ENCODE measurements around the gene SPATA3.

SPATA3 gene

DNA sequence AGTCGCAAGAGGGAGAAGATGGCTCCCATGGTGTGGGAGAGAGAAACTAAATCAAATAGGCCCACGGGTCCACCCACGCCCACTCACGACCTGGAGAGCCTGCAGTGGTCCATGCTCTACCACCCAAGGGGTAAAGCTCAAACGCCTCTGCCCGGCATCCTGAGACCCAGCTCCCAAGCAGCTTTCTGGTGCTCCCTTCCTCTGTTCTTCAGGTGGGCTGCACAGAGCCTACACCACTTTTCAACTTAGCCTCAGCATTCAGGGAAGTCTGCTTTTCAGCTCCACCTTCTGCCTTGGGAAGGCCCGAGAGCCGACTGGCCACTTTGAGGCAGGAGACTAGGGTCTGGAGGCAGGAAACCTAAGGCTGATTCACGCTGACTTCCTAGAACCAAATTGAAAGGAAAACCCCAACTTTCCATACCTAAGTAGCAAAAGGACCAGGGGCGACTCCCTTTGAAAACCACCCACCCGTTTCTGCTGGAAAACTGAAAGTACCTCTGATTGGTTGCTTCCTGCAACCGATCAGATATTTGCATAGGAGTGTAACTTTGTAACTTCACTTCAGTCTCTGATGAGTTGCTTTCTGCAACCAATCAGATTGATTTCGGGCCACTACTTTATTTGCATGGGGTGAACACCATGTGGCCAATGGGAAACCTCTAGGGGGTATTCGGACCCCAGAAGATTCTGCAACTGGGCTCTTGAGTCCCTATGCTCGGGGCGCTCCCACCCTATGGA, 26.8 kb upstream of the SPATA3 start:
- Histone ChIP-seq H3K27me3 (ENCODE audit: insufficient read depth, low read length) (peaks cover 12% of the 10 kb centered on the region; the same call in 1 of the 2 replicates), H3K4me3 (ENCODE audit: low read depth, low read length) (peak overlapping the region; percentile 24; the same call in 1 of the 2 replicates), H2AFZ (ENCODE audit: low read length, unreplicated experiment) (peak overlapping the region; percentile 7), H3K4me1 (ENCODE audit: control insufficient read depth, insufficient read depth, low read length, unreplicated experiment) (peaks cover 2% of the 10 kb centered on the region), H3K36me3 (ENCODE audit: insufficient read depth, low read length) (no peaks in the 10 kb centered on the region), H3K79me2 (ENCODE audit: control insufficient read depth, insufficient read depth, low read length, unreplicated experiment) (no peaks in the 10 kb centered on the region), H3K27ac (ENCODE audit: low read depth, low read length) (no peak overlapping the region)

GRCh38 chr2:230969659-230970015, 26.3 kb upstream of the SPATA3 start:
- Histone ChIP-seq H3K4me3 (ENCODE audit: low read depth, low read length) (peak overlapping the region; percentile 24; the same call in 1 of the 2 replicates), H3K36me3 (ENCODE audit: insufficient read depth, low read length) (no peaks in the 10 kb centered on the region), H3K79me2 (ENCODE audit: control insufficient read depth, insufficient read depth, low read length, unreplicated experiment) (no peaks in the 10 kb centered on the region), H3K4me1 (ENCODE audit: control insufficient read depth, insufficient read depth, low read length, unreplicated experiment) (peaks cover 8% of the 10 kb centered on the region), H2AFZ (ENCODE audit: low read length, unreplicated experiment) (peak overlapping the region; percentile 7), H3K27me3 (ENCODE audit: insufficient read depth, low read length) (peaks cover 11% of the 10 kb centered on the region; the same call in 1 of the 2 replicates), H3K27ac (ENCODE audit: low read depth, low read length) (no peak overlapping the region)

- H3K4me1 ChIP-seq (ENCODE audit: control insufficient read depth, insufficient read depth, low read length, unreplicated experiment): peaks cover 8% of the 10 kb centered on the region
- no peaks in the 10 kb centered on the region for H3K79me2 ChIP-seq (ENCODE audit: control insufficient read depth, insufficient read depth, low read length, unreplicated experiment)
- no peak overlapping the region for H3K27ac ChIP-seq (ENCODE audit: low read depth, low read length)
- H3K36me3 ChIP-seq (ENCODE audit: insufficient read depth, low read length): no peaks in the 10 kb centered on the region
- no peak overlapping the region for H3K4me3 ChIP-seq (ENCODE audit: low read depth, low read length)
- H3K27me3 ChIP-seq (ENCODE audit: insufficient read depth, low read length): no peaks in the 10 kb centered on the region
- H2AFZ ChIP-seq (ENCODE audit: low read length, unreplicated experiment): no peak overlapping the region
Measured at GRCh38 chr2:230972046-230972445, 23.9 kb upstream of the SPATA3 start.

GRCh38 chr2:230974096-230974913, 21.6 kb upstream of the SPATA3 start:
- no peaks in the 10 kb centered on the region for H3K79me2 ChIP-seq (ENCODE audit: control insufficient read depth, insufficient read depth, low read length, unreplicated experiment)
- no peak overlapping the region for H2AFZ ChIP-seq (ENCODE audit: low read length, unreplicated experiment)
- H3K4me3 ChIP-seq (ENCODE audit: low read depth, low read length): no peak overlapping the region
- H3K27ac ChIP-seq (ENCODE audit: low read depth, low read length): no peak overlapping the region
- no peaks in the 10 kb centered on the region for H3K36me3 ChIP-seq (ENCODE audit: insufficient read depth, low read length)
- H3K27me3 ChIP-seq (ENCODE audit: insufficient read depth, low read length): peaks cover 13% of the 10 kb centered on the region; the same call in 1 of the 2 replicates
- H3K4me1 ChIP-seq (ENCODE audit: control insufficient read depth, insufficient read depth, low read length, unreplicated experiment): peaks cover 8% of the 10 kb centered on the region

DNA sequence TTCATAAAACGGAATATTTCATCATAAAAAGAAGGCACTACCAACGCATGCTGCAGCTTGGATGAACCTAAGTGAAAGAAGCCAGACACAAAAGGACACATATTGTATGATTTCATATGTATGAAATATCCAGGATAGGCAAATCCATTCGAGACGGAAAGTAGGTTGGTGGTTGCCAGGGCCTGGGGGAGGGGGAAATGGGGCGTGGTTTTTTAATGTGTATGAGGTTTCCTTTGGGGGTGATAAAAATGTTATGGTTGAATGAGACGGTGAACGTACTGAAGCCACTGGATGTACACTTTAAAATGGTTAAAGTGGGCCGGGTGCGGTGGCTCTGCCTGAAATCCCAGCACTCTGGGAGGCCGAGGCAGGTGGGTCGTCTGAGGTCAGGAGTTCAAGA, 20.0 kb upstream of the SPATA3 start:
- peaks cover 22% of the 10 kb centered on the region; the same call in 1 of the 2 replicates for H3K27me3 ChIP-seq (ENCODE audit: insufficient read depth, low read length)

GRCh38 chr2:230976671-230977171, 19.2 kb upstream of the SPATA3 start:
- Histone ChIP-seq H3K36me3 (ENCODE audit: insufficient read depth, low read length) (no peaks in the 10 kb centered on the region), H3K4me1 (ENCODE audit: control insufficient read depth, insufficient read depth, low read length, unreplicated experiment) (peaks cover 8% of the 10 kb centered on the region), H3K4me3 (ENCODE audit: low read depth, low read length) (no peak overlapping the region), H3K27ac (ENCODE audit: low read depth, low read length) (no peak overlapping the region), H2AFZ (ENCODE audit: low read length, unreplicated experiment) (no peak overlapping the region), H3K79me2 (ENCODE audit: control insufficient read depth, insufficient read depth, low read length, unreplicated experiment) (no peaks in the 10 kb centered on the region), H3K27me3 (ENCODE audit: insufficient read depth, low read length) (peaks cover 22% of the 10 kb centered on the region; the same call in 1 of the 2 replicates)

More for the DNA sequence above, 20.0 kb upstream of the SPATA3 start:
- Histone ChIP-seq H3K36me3 (ENCODE audit: insufficient read depth, low read length) (no peaks in the 10 kb centered on the region), H3K4me3 (ENCODE audit: low read depth, low read length) (no peak overlapping the region), H3K4me1 (ENCODE audit: control insufficient read depth, insufficient read depth, low read length, unreplicated experiment) (peaks cover 8% of the 10 kb centered on the region), H2AFZ (ENCODE audit: low read length, unreplicated experiment) (no peak overlapping the region), H3K27ac (ENCODE audit: low read depth, low read length) (no peak overlapping the region), H3K79me2 (ENCODE audit: control insufficient read depth, insufficient read depth, low read length, unreplicated experiment) (no peaks in the 10 kb centered on the region)

DNA sequence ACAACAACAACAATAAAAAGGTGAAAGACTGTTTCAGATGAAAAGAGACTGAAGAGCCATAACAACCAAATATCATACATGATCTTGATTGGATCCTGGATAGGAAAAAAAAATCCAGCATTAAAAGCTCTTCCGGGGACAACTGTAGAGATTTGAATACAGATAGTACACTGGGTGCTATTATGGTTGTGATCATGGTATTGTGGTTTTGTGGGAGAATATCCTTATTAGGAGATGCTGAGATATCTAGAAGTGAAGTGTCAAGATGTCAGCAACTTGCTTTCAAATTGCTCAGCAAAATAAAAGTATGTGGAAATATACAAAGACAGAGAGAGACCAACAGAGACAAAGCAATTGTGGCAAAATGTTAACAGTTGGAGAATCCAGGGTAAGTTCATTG, 15.5 kb upstream of the SPATA3 start:
- H3K4me3 ChIP-seq (ENCODE audit: low read depth, low read length): no peak overlapping the region
- H3K79me2 ChIP-seq (ENCODE audit: control insufficient read depth, insufficient read depth, low read length, unreplicated experiment): no peaks in the 10 kb centered on the region
- no peak overlapping the region for H3K27ac ChIP-seq (ENCODE audit: low read depth, low read length)
- H2AFZ ChIP-seq (ENCODE audit: low read length, unreplicated experiment): no peak overlapping the region
- H3K27me3 ChIP-seq (ENCODE audit: insufficient read depth, low read length): peaks cover 22% of the 10 kb centered on the region; the same call in 1 of the 2 replicates
- no peaks in the 10 kb centered on the region for H3K36me3 ChIP-seq (ENCODE audit: insufficient read depth, low read length)
- no peaks in the 10 kb centered on the region for H3K4me1 ChIP-seq (ENCODE audit: control insufficient read depth, insufficient read depth, low read length, unreplicated experiment)

- Histone ChIP-seq H2AFZ (ENCODE audit: low read length, unreplicated experiment) (no peak overlapping the region), H3K27ac (ENCODE audit: low read depth, low read length) (no peak overlapping the region), H3K4me3 (ENCODE audit: low read depth, low read length) (no peak overlapping the region), H3K27me3 (ENCODE audit: insufficient read depth, low read length) (peaks cover 22% of the 10 kb centered on the region; the same call in 1 of the 2 replicates), H3K36me3 (ENCODE audit: insufficient read depth, low read length) (no peaks in the 10 kb centered on the region), H3K79me2 (ENCODE audit: control insufficient read depth, insufficient read depth, low read length, unreplicated experiment) (no peaks in the 10 kb centered on the region), H3K4me1 (ENCODE audit: control insufficient read depth, insufficient read depth, low read length, unreplicated experiment) (no peaks in the 10 kb centered on the region)
Measured at GRCh38 chr2:230981704-230982103, 14.2 kb upstream of the SPATA3 start.

- no peaks in the 10 kb centered on the region for H3K4me1 ChIP-seq (ENCODE audit: control insufficient read depth, insufficient read depth, low read length, unreplicated experiment)
Measured at GRCh38 chr2:230982126-230982525, 13.8 kb upstream of the SPATA3 start.

DNA sequence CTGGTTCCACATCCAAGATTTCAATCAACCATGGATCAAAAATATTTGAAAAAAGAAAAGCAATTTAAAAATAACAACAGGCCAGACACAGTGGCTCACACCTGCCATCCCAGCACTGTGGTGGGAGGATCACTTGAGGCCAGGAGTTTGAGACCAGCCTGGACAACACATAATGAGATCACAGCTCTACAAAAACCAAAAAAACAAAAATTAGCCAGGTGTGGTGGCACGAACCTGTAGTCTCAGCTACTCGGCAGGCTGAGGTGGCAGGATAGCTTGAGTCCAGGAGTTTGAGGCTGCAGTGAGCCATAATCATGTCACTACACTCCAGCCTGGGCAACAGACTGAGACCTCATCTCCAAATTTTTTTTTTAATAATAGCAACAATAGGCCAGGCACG, 13.4 kb upstream of the SPATA3 start:
- no peaks in the 10 kb centered on the region for H3K4me1 ChIP-seq (ENCODE audit: control insufficient read depth, insufficient read depth, low read length, unreplicated experiment)
- H3K79me2 ChIP-seq (ENCODE audit: control insufficient read depth, insufficient read depth, low read length, unreplicated experiment): no peaks in the 10 kb centered on the region
- no peak overlapping the region for H3K4me3 ChIP-seq (ENCODE audit: low read depth, low read length)
- no peak overlapping the region for H2AFZ ChIP-seq (ENCODE audit: low read length, unreplicated experiment)
- no peaks in the 10 kb centered on the region for H3K36me3 ChIP-seq (ENCODE audit: insufficient read depth, low read length)
- peaks cover 17% of the 10 kb centered on the region; the same call in 1 of the 2 replicates for H3K27me3 ChIP-seq (ENCODE audit: insufficient read depth, low read length)
- H3K27ac ChIP-seq (ENCODE audit: low read depth, low read length): no peak overlapping the region

More at GRCh38 chr2:230982126-230982525, 13.8 kb upstream of the SPATA3 start:
- Histone ChIP-seq H3K79me2 (ENCODE audit: control insufficient read depth, insufficient read depth, low read length, unreplicated experiment) (no peaks in the 10 kb centered on the region), H3K27ac (ENCODE audit: low read depth, low read length) (no peak overlapping the region), H3K4me3 (ENCODE audit: low read depth, low read length) (no peak overlapping the region), H3K27me3 (ENCODE audit: insufficient read depth, low read length) (peaks cover 21% of the 10 kb centered on the region; the same call in 1 of the 2 replicates), H3K36me3 (ENCODE audit: insufficient read depth, low read length) (no peaks in the 10 kb centered on the region), H2AFZ (ENCODE audit: low read length, unreplicated experiment) (no peak overlapping the region)

Data from ACC112 (cell line).